Activated naive CD8-positive, alpha-beta T cell (primary cell): ENCODE data around the gene KRTAP24-1.

Experiments used
- H3K27ac Mint-ChIP-seq: one replicate; pipeline ENCODE4 v1.8.0; 2021; ENCODE audit warnings: mixed read lengths
- H3K27me3 Mint-ChIP-seq: one replicate; pipeline ENCODE4 v1.8.0; 2021; ENCODE audit warnings: mixed read lengths
- H3K36me3 Mint-ChIP-seq: one replicate; pipeline ENCODE4 v1.8.0; 2021; ENCODE audit warnings: mixed read lengths
- H3K4me1 Mint-ChIP-seq: one replicate; pipeline ENCODE4 v1.8.0; 2021; ENCODE audit warnings: low read depth, mixed read lengths
- H3K4me3 Mint-ChIP-seq: one replicate; pipeline ENCODE4 v1.8.0; 2021; ENCODE audit warnings: mild to moderate bottlenecking, mixed read lengths
- H3K9me3 Mint-ChIP-seq: one replicate; pipeline ENCODE4 v1.8.0; 2021; ENCODE audit warnings: low read depth, mixed read lengths

Gene KRTAP24-1, protein sequence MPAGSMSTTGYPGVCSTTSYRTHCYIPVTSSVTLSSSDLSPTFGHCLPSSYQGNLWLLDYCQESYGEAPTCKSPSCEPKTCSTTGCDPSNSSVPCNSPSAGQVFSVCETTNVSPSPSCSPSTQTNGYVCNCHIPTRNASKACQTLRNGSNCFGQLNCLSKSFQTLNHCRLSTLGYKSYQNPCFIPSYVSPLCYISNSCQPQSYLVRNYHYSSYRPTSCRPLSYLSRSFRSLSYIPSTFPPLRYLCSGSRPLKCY

DNA sequence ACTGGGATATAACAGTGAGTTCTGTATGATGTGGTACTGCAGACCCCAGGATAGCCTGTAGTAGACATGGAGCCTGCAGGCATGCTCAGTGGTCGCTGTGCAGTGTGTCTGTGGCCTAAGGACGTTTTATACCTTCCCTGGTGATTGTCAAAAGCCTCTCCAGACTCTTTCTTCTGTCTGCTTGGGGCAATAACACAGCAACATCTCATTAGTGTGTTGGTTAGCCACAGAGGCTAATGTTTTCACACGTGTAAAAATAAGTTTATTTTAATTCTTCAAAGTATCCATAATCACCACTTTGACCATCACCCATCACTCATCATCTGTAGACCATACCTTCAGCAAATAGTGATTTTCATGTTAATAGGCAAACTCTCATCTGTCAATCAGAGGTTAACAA is at the start of gene KRTAP24-1:
Gene KRTAP24-1 (minus strand): TSS at position 101 of the 400 bp plus-strand sequence. CDS start 18 bp downstream, at position 83.
- Mint-ChIP-seq H3K4me1 (no peaks in the 10 kb centered on the region), H3K27me3 (peaks cover 6% of the 10 kb centered on the region), H3K9me3 (no peaks in the 10 kb centered on the region), H3K36me3 (no peaks in the 10 kb centered on the region), H3K4me3 (no peak within 1 kb of the TSS), H3K27ac (no peak within 1 kb of the TSS)

DNA sequence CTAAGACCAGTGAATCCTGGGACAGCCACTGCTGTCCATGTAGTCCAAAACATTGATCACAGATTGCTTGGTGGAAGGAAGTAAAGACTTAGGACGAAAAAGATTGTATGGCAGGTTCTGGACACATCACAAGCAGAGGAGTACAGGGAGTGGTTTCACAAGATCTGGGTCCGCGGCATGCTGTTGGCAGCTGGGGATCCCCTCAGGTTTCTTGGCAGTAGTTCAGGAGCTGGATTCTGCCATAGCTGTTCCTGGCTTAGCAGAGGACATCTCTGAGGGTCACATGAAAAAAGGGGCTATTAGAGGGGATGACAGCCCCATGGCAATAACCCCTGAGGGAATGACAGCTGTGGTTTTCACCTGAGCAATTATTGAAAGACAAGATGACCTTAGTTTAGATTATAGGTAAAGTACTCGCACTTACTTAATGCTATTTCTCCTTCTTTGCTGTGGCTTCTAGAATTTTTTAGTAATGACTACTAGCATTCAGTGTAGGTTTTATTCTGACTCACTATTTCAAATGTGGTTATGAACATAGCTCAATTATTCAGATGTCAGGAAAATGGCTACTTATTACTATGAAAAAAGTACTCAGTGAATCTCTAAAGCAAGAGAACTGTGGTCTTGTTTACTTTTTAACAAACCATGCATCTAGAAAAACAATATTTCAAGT is 46.6 kb upstream of the KRTAP24-1 start:
- H3K27me3 Mint-ChIP-seq = peaks cover 3% of the 10 kb centered on the region

DNA sequence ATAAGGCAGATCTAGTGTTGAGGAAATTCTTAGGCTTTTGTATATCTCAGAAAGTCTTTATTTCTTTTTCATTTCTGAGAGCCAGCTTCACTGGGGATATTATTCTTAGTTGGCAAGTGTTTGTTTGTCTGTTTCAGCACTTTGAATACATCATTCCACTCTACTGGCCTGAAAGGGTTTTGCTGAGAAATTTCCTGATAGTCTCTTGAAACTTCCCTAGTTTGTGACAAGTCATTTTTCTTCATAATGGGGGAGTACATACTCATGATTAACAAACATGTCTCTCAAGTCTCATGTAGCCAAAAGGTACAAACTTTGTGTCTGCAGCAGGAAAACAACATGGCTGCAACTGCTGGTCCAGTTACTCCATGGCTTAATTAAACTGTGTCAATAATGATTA is 43.6 kb upstream of the KRTAP24-1 start:
- H3K9me3 Mint-ChIP-seq = peaks cover 9% of the 10 kb centered on the region
- no peaks in the 10 kb centered on the region for H3K4me1 Mint-ChIP-seq
- no peaks in the 10 kb centered on the region for H3K36me3 Mint-ChIP-seq
- H3K27me3 Mint-ChIP-seq = peaks cover 7% of the 10 kb centered on the region
- no peak overlapping the region for H3K27ac Mint-ChIP-seq
- no peak overlapping the region for H3K4me3 Mint-ChIP-seq

More for the DNA sequence above, 46.6 kb upstream of the KRTAP24-1 start:
- Mint-ChIP-seq H3K4me1 (no peaks in the 10 kb centered on the region), H3K4me3 (no peak overlapping the region), H3K27ac (no peak overlapping the region), H3K9me3 (peaks cover 9% of the 10 kb centered on the region), H3K36me3 (no peaks in the 10 kb centered on the region)

DNA sequence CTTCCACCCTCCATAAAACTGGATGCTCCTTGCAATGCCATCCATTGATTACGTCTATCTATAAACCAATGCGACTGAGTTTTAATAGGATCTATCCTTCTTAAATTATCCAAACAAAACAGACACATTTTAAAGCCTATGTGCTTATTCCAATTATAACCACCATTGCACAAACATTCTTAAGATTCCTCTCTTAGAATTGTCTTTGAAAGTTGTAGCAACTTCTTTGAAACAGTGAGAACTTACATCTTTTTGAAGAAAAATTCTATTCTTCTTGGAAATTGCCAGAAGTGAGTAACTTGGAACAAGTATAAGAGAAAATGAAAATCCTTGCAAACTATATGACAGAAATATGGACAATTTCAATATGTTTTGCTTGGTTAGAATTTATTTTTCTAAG is 37.5 kb upstream of the KRTAP24-1 start, which contains the start of gene KRTAP26-1:
Gene KRTAP26-1 (minus strand): TSS at position 101 of the 400 bp plus-strand sequence. CDS start 280 bp downstream, outside the sequence.
- peaks cover 7% of the 10 kb centered on the region for H3K27me3 Mint-ChIP-seq
- no peaks in the 10 kb centered on the region for H3K9me3 Mint-ChIP-seq
- H3K36me3 Mint-ChIP-seq = no peaks in the 10 kb centered on the region
- no peak within 1 kb of the TSS for H3K4me3 Mint-ChIP-seq
- no peaks in the 10 kb centered on the region for H3K4me1 Mint-ChIP-seq
- no peak within 1 kb of the TSS for H3K27ac Mint-ChIP-seq

DNA sequence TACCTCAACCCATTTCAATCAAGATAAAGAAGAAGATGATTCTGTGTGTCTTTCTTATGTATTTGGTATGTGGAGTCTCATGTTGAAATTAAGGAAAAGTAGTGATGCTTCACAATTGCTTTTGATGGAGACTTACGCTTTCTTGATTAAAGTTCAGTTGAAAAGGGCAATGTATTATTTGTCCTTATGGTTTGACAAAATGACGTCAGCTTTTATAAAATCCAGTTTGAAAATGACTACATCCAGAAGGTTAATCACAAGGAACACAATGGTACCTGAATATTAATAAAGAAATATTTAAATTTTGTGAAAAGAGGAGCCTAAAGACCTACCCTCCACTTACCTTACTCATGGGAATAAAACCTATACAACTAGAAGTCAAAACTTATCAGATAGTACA is 33.0 kb upstream of the KRTAP24-1 start:
- no peaks in the 10 kb centered on the region for H3K36me3 Mint-ChIP-seq
- H3K27me3 Mint-ChIP-seq = peaks cover 2% of the 10 kb centered on the region
- H3K27ac Mint-ChIP-seq = no peak overlapping the region
- H3K9me3 Mint-ChIP-seq = no peaks in the 10 kb centered on the region
- H3K4me1 Mint-ChIP-seq = no peaks in the 10 kb centered on the region
- H3K4me3 Mint-ChIP-seq = no peak overlapping the region

DNA sequence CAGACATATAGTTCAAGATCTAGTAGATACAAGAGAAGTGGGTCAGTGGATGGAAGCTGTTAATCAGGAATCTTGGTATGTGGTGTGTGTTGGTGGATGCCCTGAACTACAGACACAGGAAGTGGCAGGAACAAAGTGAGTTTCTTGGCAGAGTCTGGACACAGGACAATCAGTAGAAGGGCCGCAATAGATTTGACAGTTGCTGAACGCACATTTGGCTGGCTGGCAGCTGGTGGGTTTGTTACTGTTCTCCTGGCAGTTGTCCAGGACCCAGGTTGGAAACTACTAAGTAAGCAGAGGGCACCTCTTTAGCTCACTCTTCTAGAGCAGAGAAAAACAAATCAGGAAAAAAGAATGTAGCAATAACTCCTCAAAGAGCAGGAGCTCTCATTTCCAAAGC is 24.1 kb upstream of the KRTAP24-1 start:
- Mint-ChIP-seq H3K36me3 (no peaks in the 10 kb centered on the region), H3K27me3 (no peaks in the 10 kb centered on the region), H3K9me3 (peaks cover under 1% of the 10 kb centered on the region), H3K4me1 (no peaks in the 10 kb centered on the region), H3K27ac (no peak overlapping the region), H3K4me3 (no peak overlapping the region)

DNA sequence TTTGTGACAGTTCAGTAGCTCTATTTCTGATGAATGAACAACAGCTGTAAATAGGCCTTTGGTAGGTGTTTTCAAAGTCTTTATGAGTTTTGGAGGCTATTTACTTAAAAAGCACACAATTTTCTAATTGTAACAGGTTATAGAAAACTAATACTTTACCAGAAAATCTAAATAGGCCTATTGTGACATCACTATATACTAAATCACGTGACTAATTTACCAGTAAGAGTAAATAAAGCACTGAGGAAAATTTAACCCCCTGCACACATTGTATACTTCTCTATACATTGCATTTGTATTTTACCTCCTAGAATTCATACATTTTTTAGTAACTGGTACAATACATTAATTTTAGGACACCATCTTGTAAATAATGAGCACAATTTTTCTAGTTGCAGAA is 22.4 kb upstream of the KRTAP24-1 start:
- Mint-ChIP-seq H3K4me1 (no peaks in the 10 kb centered on the region), H3K9me3 (peaks cover 5% of the 10 kb centered on the region), H3K4me3 (no peak overlapping the region), H3K27ac (no peak overlapping the region), H3K36me3 (no peaks in the 10 kb centered on the region), H3K27me3 (no peaks in the 10 kb centered on the region)

DNA sequence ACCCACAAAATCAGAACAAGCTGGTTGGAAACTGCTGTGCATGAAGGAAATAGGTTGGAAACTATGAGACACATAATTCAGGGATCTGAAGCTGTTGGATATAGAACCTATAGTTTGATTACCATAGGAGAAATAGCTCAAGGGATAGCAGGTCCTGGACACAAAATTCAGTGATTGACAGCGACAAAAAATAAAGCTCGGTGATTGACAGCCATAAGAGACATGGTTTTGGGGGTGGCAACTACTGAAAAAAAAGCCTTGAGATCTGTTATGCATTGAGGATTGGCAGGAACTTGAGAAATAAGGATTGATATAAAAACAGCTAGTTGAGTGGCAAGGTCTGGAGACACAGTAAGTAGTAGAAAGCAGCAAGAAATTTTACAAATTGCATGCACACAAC is 6.5 kb upstream of the KRTAP24-1 start, which contains the start of gene KRTAP25-1:
Gene KRTAP25-1 (minus strand): TSS at position 300 of the 400 bp plus-strand sequence. CDS start 24 bp downstream, at position 276.
- no peaks in the 10 kb centered on the region for H3K9me3 Mint-ChIP-seq
- no peaks in the 10 kb centered on the region for H3K4me1 Mint-ChIP-seq
- H3K36me3 Mint-ChIP-seq = no peaks in the 10 kb centered on the region

DNA sequence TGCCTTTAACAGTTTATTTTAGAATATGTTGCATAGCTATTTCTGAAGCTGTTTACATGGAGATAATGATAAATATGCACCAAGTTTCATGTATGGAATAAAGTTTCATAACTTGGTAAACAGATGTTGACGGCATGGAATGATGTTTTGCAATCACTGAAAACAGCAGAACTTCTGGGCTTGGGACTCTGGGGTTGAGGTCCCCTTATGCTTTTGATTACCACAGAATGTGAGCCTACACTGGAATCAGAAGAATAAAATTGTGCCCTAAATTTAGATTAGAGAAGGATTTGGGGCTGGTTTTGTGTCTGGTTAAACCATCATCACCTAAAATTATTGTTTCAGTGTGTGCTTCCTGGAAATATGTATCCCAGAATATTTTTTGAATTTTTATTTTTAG is 11.1 kb downstream of the KRTAP24-1 start:
- Mint-ChIP-seq H3K36me3 (no peaks in the 10 kb centered on the region), H3K9me3 (no peaks in the 10 kb centered on the region), H3K4me3 (no peak overlapping the region), H3K4me1 (no peaks in the 10 kb centered on the region), H3K27me3 (peaks cover 6% of the 10 kb centered on the region), H3K27ac (no peak overlapping the region)

More for the DNA sequence above, 6.5 kb upstream of the KRTAP24-1 start, which contains the start of gene KRTAP25-1:
- H3K4me3 Mint-ChIP-seq = no peak within 1 kb of the TSS
- H3K27me3 Mint-ChIP-seq = peaks cover 8% of the 10 kb centered on the region
- no peak within 1 kb of the TSS for H3K27ac Mint-ChIP-seq

DNA sequence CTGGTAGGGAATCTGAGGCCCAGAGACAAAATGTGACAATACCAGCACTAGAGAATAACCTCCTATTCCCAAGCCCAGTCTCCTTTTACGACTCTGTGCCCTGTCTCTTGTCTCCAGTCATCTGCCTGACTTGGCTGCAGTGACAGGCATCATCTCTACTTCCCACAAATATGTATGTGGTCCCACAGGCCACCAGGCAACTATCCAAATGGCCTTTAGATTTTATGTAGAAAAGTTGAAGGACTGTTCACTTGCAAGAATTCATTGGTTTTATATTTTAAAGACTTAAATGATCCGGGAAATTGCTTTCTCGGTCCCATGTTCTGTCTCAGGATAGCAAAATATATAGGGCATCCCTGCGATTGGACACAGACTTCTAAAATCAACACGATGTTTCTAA is 11.6 kb downstream of the KRTAP24-1 start:
- Mint-ChIP-seq H3K4me3 (no peak overlapping the region), H3K27me3 (peaks cover 6% of the 10 kb centered on the region), H3K9me3 (no peaks in the 10 kb centered on the region)

DNA sequence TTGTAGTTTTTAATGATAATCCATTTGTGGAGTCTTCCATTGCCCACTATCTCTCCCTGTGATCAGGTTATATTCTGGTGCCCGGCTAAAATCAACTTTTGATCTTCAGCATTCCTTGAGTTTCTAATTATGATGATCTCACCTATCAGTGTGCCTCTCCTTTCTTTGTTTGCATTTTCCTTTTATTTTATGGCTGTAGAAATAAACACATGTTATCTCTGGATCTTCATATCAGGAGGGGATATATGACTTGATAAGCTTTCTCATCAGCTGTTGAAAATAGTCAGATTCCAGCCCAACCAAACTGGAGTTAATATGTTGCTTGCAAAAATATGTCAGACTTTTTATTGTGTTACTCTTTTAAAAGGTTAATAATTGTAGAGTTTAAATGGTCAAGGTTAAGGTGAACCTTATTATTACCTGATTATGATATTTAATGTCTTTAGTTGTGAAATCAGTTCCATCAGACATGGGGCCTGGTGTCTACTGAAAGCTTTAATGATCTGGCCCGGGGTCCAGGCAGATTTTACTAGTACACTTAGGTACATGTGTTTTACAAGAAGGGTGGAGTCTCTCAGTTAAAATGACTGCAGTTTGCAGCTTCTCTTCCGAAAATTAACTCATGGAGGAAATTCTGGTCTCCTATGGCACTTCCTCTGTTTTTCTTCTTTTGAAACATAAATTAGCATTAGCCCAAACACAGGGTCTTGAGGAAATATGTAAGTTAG is 12.8 kb downstream of the KRTAP24-1 start:
- Mint-ChIP-seq H3K36me3 (no peaks in the 10 kb centered on the region), H3K27me3 (peaks cover 6% of the 10 kb centered on the region), H3K9me3 (no peaks in the 10 kb centered on the region), H3K4me1 (no peaks in the 10 kb centered on the region), H3K4me3 (no peak overlapping the region), H3K27ac (no peak overlapping the region)

More for the DNA sequence above, 11.6 kb downstream of the KRTAP24-1 start:
- H3K4me1 Mint-ChIP-seq = no peaks in the 10 kb centered on the region
- H3K27ac Mint-ChIP-seq = no peak overlapping the region
- H3K36me3 Mint-ChIP-seq = no peaks in the 10 kb centered on the region

DNA sequence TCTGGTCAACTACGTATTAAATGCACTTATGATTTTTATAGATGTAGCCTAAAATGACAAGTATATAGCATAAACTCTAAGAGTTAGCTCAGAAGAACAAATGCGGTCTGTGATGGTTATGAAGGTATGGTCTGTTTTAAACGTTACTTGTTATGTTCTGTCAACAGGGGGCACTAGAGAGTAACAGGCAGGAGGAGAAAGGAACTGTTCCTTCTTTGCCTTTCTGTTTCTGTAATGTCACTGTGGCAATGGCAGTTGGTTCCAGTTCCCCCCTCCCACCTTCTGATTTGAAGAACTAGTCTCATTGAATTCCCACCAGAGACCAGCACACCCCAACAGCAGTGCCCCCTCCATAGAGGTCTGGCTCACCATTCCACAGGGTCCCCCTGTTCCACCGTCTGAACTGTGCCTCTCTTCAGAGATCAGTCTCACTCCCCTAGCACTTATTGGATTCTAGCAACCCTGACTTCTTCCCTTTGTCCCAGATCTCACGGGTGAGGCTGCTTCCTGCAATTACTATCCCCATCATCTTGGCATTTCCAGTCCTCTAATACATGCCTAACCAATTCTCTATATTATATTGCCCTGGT is 14.0 kb downstream of the KRTAP24-1 start:
- H3K27me3 Mint-ChIP-seq = peaks cover 6% of the 10 kb centered on the region
- no peaks in the 10 kb centered on the region for H3K4me1 Mint-ChIP-seq
- no peak overlapping the region for H3K4me3 Mint-ChIP-seq
- no peaks in the 10 kb centered on the region for H3K36me3 Mint-ChIP-seq
- no peak overlapping the region for H3K27ac Mint-ChIP-seq
- no peaks in the 10 kb centered on the region for H3K9me3 Mint-ChIP-seq

DNA sequence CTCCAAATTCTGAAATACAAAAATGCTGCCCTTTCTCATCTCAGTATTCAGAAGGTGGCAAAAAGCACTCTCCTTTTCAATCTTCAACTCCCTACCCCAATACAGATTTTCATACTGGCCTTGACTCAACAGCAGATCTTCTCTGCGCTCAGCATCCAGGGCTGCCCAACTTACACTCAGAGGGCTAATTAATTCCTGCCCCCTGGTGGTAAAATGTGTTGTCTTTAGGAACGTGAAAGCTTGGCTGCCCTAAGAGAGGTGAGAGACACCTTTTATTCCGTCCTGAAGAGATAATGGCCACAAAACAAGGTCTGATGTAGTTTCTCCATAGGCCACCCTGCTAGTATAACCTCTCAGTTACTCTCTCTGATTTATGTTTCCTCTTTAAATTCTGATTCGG is 25.0 kb downstream of the KRTAP24-1 start:
- Mint-ChIP-seq H3K36me3 (no peaks in the 10 kb centered on the region), H3K27ac (no peak overlapping the region), H3K4me3 (no peak overlapping the region), H3K4me1 (no peaks in the 10 kb centered on the region), H3K27me3 (peaks cover 2% of the 10 kb centered on the region), H3K9me3 (no peaks in the 10 kb centered on the region)

DNA sequence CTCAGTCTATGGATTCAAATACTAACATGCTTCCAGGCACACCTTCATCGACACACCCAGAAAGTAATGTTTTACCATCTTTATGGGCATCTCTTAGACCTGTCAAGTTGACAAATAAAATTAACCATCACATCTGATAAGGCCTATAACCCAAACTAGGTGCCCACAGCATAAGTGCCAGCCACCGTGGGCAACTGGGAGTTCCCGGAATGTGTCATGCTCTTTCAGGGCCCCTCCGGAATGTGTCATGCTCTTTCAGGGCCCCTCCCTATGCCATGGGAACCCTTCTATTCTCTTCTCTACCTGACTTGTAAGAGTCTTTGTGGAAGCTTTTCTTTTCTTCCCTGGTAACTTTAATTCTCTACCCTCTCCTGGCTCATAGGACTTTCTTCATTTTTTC is 26.6 kb downstream of the KRTAP24-1 start:
- H3K27me3 Mint-ChIP-seq = peaks cover 2% of the 10 kb centered on the region
- H3K4me1 Mint-ChIP-seq = no peaks in the 10 kb centered on the region
- H3K36me3 Mint-ChIP-seq = no peaks in the 10 kb centered on the region
- H3K27ac Mint-ChIP-seq = no peak overlapping the region
- no peak overlapping the region for H3K4me3 Mint-ChIP-seq
- H3K9me3 Mint-ChIP-seq = no peaks in the 10 kb centered on the region

DNA sequence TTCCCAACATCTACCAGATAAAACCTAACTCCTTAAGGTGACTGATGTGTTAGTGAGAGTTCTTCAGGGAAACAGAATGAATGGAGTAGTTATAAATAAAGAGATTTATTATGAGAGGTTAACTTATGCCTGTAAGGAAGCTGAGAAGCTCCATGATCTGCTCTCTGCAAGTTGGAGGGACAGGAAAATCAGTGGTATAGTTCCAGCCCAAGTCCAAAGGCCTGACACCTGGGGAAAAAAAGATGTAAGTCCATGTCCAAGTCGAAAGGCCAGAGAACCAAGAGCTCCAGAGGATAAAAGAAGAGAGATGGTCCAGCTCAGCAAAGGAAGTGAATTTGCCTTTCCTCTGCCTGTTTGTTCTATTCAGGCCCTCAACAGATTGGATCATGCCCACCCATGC is 27.1 kb downstream of the KRTAP24-1 start:
- no peaks in the 10 kb centered on the region for H3K9me3 Mint-ChIP-seq
- H3K36me3 Mint-ChIP-seq = no peaks in the 10 kb centered on the region
- no peaks in the 10 kb centered on the region for H3K4me1 Mint-ChIP-seq
- H3K4me3 Mint-ChIP-seq = no peak overlapping the region
- no peak overlapping the region for H3K27ac Mint-ChIP-seq
- H3K27me3 Mint-ChIP-seq = peaks cover 2% of the 10 kb centered on the region
